H9 (cell line): ENCODE data around the gene CFAP54. TPM values are rescaled to one million over a fixed set of nuclear protein-coding genes. Genes with fewer than 3 reads are reported as not detected.

Source experiments
- DNase-seq: peaks from one replicate; pipeline ENCODE4 v3.0.0-alpha.2; 2017
- H2AFZ ChIP-seq: one replicate; pipeline ENCODE4 v1.6.1; 2013; ENCODE audit warnings: mild to moderate bottlenecking, low read length, control low read depth, moderate library complexity
- H2AK5ac ChIP-seq: 2 replicates; pipeline ENCODE4 v1.6.1; 2013; ENCODE audit warnings: low read length, control low read depth, mixed read lengths; ENCODE audit not compliant: insufficient read length
- H2BK120ac ChIP-seq: one replicate; pipeline ENCODE4 v1.6.1; 2013; ENCODE audit warnings: low read depth, mild to moderate bottlenecking, low read length, control low read depth, inconsistent platforms; ENCODE audit not compliant: poor library complexity, severe bottlenecking
- H2BK12ac ChIP-seq: 2 replicates; pipeline ENCODE4 v1.6.1; 2013; ENCODE audit warnings: low read length, control low read depth, mixed read lengths, low read depth; ENCODE audit not compliant: insufficient read length
- H2BK15ac ChIP-seq: 2 replicates; pipeline ENCODE4 v1.6.1; 2013; ENCODE audit warnings: low read depth, low read length, control low read depth
- H2BK20ac ChIP-seq: one replicate; pipeline ENCODE4 v1.6.1; 2013; ENCODE audit warnings: low read depth, mild to moderate bottlenecking, low read length, control low read depth, inconsistent platforms; ENCODE audit not compliant: poor library complexity, severe bottlenecking
- H2BK5ac ChIP-seq: 2 replicates; pipeline ENCODE4 v1.6.1; 2013; ENCODE audit warnings: low read length, control low read depth, mixed read lengths; ENCODE audit not compliant: insufficient read length
- H3K14ac ChIP-seq: 2 replicates; pipeline ENCODE4 v1.6.1; 2013; ENCODE audit warnings: low read length, control low read depth; ENCODE audit not compliant: insufficient read depth
- H3K18ac ChIP-seq: 2 replicates; pipeline ENCODE4 v1.6.1; 2013; ENCODE audit warnings: low read depth, mild to moderate bottlenecking, mixed read lengths, low read length, control low read depth; ENCODE audit not compliant: insufficient read length
- H3K23ac ChIP-seq: 2 replicates; pipeline ENCODE4 v1.6.1; 2013; ENCODE audit warnings: low read length, control low read depth, mixed read lengths, low read depth; ENCODE audit not compliant: insufficient read length
- H3K23me2 ChIP-seq: 2 replicates; pipeline ENCODE4 v1.6.1; 2013; ENCODE audit warnings: low read depth, mild to moderate bottlenecking, mixed read lengths, low read length, control low read depth; ENCODE audit not compliant: insufficient read length, poor library complexity, severe bottlenecking
- H3K27ac ChIP-seq: 2 replicates; pipeline ENCODE4 v1.5.1; 2013; ENCODE audit warnings: low read length, control low read depth, mixed read lengths, low read depth; ENCODE audit not compliant: insufficient read length
- H3K27me3 ChIP-seq: 2 replicates; pipeline ENCODE4 v1.6.1; 2013; ENCODE audit warnings: low read length, control low read depth, inconsistent platforms; ENCODE audit not compliant: insufficient read depth
- H3K4ac ChIP-seq: 2 replicates; pipeline ENCODE4 v1.6.1; 2013; ENCODE audit warnings: low read depth, mild to moderate bottlenecking, control low read depth, inconsistent platforms, low read length, moderate library complexity
- H3K4me1 ChIP-seq: 2 replicates; pipeline ENCODE4 v1.6.1; 2013; ENCODE audit warnings: low read length, control low read depth, inconsistent platforms; ENCODE audit not compliant: insufficient read depth
- H3K4me2 ChIP-seq: 2 replicates; pipeline ENCODE4 v1.6.1; 2013; ENCODE audit warnings: low read length, control low read depth, mixed read lengths; ENCODE audit not compliant: insufficient read length, insufficient read depth
- H3K56ac ChIP-seq: 2 replicates; pipeline ENCODE4 v1.6.1; 2013; ENCODE audit warnings: low read depth, mild to moderate bottlenecking, mixed read lengths, low read length, control low read depth; ENCODE audit not compliant: insufficient read length
- H3K79me1 ChIP-seq: 2 replicates; pipeline ENCODE4 v1.6.1; 2013; ENCODE audit warnings: low read depth, mild to moderate bottlenecking, moderate library complexity, low read length, control low read depth, inconsistent platforms; ENCODE audit not compliant: insufficient read depth, poor library complexity, severe bottlenecking
- H3K79me2 ChIP-seq: 2 replicates; pipeline ENCODE4 v1.6.1; 2013; ENCODE audit warnings: low read length, control low read depth, inconsistent platforms; ENCODE audit not compliant: insufficient read depth
- H3K9ac ChIP-seq: 2 replicates; pipeline ENCODE4 v1.6.1; 2013; ENCODE audit warnings: low read length, control low read depth, mixed read lengths; ENCODE audit not compliant: insufficient read length; ENCODE audit errors: extremely low read depth
- H3K9me3 ChIP-seq: one replicate; pipeline ENCODE4 v1.6.1; 2013; ENCODE audit warnings: low read depth, low read length, inconsistent platforms; ENCODE audit not compliant: control insufficient read depth
- H3T11ph ChIP-seq: one replicate; pipeline ENCODE4 v1.6.1; 2013; ENCODE audit warnings: mild to moderate bottlenecking, low read length, control low read depth, inconsistent platforms
- H4K20me1 ChIP-seq: one replicate; pipeline ENCODE4 v1.6.1; 2013; ENCODE audit not compliant: control insufficient read depth, insufficient read length, insufficient read depth
- H4K5ac ChIP-seq: 2 replicates; pipeline ENCODE4 v1.6.1; 2013; ENCODE audit warnings: low read depth, mild to moderate bottlenecking, mixed read lengths, low read length, control low read depth; ENCODE audit not compliant: insufficient read length
- H4K8ac ChIP-seq: replicated peaks from 2 replicates; pipeline ENCODE4 v1.6.1; 2013; ENCODE audit warnings: low read length, control low read depth, mixed read lengths, low read depth; ENCODE audit not compliant: insufficient read length
- H4K91ac ChIP-seq: 2 replicates; pipeline ENCODE4 v1.6.1; 2013; ENCODE audit warnings: low read depth, mild to moderate bottlenecking, moderate library complexity, mixed read lengths, low read length, control low read depth; ENCODE audit not compliant: insufficient read length
- H3K27ac Mint-ChIP-seq, 3 experiments: 2 replicates in 2 of 3; 3 replicates in 1 of 3; pipeline ENCODE4 v1.8.0; 2020 to 2021; ENCODE audit warnings: mixed read lengths in 3 of 3, mild to moderate bottlenecking in 1 of 3, moderate library complexity in 1 of 3
- H3K27me3 Mint-ChIP-seq: 2 replicates; pipeline ENCODE4 v1.8.0; 2021; ENCODE audit warnings: low read depth, mild to moderate bottlenecking, moderate library complexity, mixed read lengths
- H3K36me3 Mint-ChIP-seq, 3 experiments: 2 replicates in 2 of 3; 3 replicates in 1 of 3; pipeline ENCODE4 v1.8.0; 2020 to 2021; ENCODE audit warnings: low read depth in 3 of 3, mixed read lengths in 3 of 3; ENCODE audit not compliant: insufficient read depth in 1 of 3
- H3K4me1 Mint-ChIP-seq, 2 experiments: 2 replicates each; pipeline ENCODE4 v1.8.0; 2020; ENCODE audit warnings: mixed read lengths in 2 of 2
- H3K4me3 Mint-ChIP-seq, 2 experiments: 2 replicates in 1 of 2; 3 replicates in 1 of 2; pipeline ENCODE4 v1.8.0; 2020 to 2021; ENCODE audit warnings: mild to moderate bottlenecking in 2 of 2, mixed read lengths in 2 of 2, moderate library complexity in 1 of 2
- H3K9me3 Mint-ChIP-seq, 2 experiments: 2 replicates in 1 of 2; 3 replicates in 1 of 2; pipeline ENCODE4 v1.8.0; 2020; ENCODE audit warnings: mild to moderate bottlenecking in 2 of 2, mixed read lengths in 2 of 2, moderate library complexity in 1 of 2
- CTCF ChIP-seq: fragments of 200-600 bp; sonication (generic); conservative IDR thresholded peaks from 3 replicates; pipeline ENCODE4 v1.8.0; 2021; ENCODE audit warnings: antibody characterized with exemption, mild to moderate bottlenecking
- WGBS: extraction: QIAGEN DNeasy Blood & Tissue Kit; methylation state at CpG from one replicate; pipeline ENCODE4 v1.1.7; 2013; ENCODE audit warnings: missing lambda C conversion rate, low lambda C conversion rate, mixed read lengths; ENCODE audit not compliant: insufficient read length; ENCODE audit errors: extremely low coverage; 5-methylcytosine and 5-hydroxymethylcytosine counted together
- total RNA-seq: library from RNA; stranded (reverse); gene quantifications from 2 replicates; pipeline ENCODE4 v1.2.1, GENCODE V29; 2021

The CFAP54 gene
- total RNA-seq, 1 experiment from 2014 or later: 0.24 TPM

GRCh38 chr12:96444399-96444798 is 45.0 kb upstream of the CFAP54 start:
- Histone ChIP-seq H2BK120ac (no peak overlapping the region), H3K27ac (no peak overlapping the region), H3K79me2 (no peaks in the 10 kb centered on the region), H3K4me1 (no peaks in the 10 kb centered on the region), H3T11ph (no peak overlapping the region), H3K9ac (no peak overlapping the region), H3K23me2 (no peaks in the 10 kb centered on the region), H3K27me3 (no peaks in the 10 kb centered on the region), H3K79me1 (no peaks in the 10 kb centered on the region), H3K9me3 (no peaks in the 10 kb centered on the region), H2BK5ac (no peak overlapping the region), H4K20me1 (no peaks in the 10 kb centered on the region), H4K91ac (no peak overlapping the region), H2BK20ac (no peak overlapping the region), H2AFZ (no peak overlapping the region), H3K23ac (no peak overlapping the region), H4K5ac (no peak overlapping the region), H2BK12ac (no peak overlapping the region), H3K4me2 (no peak overlapping the region), H3K14ac (no peak overlapping the region), H3K18ac (no peak overlapping the region), H2AK5ac (no peak overlapping the region), H4K8ac (no peak overlapping the region), H2BK15ac (no peak overlapping the region), H3K4ac (no peak overlapping the region), H3K56ac (no peak overlapping the region)
- Mint-ChIP-seq H3K4me3 (no peak overlapping the region), H3K4me1 (no peaks in the 10 kb centered on the region), H3K27ac (no peak overlapping the region), H3K36me3 (no peaks in the 10 kb centered on the region), H3K27me3 (no peaks in the 10 kb centered on the region), H3K9me3 (no peaks in the 10 kb centered on the region)
- no peak for DNase-seq
- WGBS: no CpG with 5 or more reads among the region's 10 CpGs
- TF ChIP-seq CTCF: no peak
